GM21619 (cell line): ENCODE measurements around the gene SLC22A17.

ENCODE experiments used
- ATAC-seq: cut with Tn5 transposase; IDR thresholded peaks from one replicate; pipeline ENCODE4 v1.9.1; 2021; ENCODE audit not compliant: unreplicated experiment

SLC22A17 gene

GRCh38 chr14:23382276-23382675 lies 29.6 kb upstream of the SLC22A17 start:
- no peak for ATAC-seq

- ATAC-seq = no peak
Measured at GRCh38 chr14:23381871-23382270, 29.2 kb upstream of the SLC22A17 start.

- no peak for ATAC-seq
Measured at GRCh38 chr14:23380976-23381375, 28.3 kb upstream of the SLC22A17 start.

GRCh38 chr14:23380197-23380914 lies 27.7 kb upstream of the SLC22A17 start:
- ATAC-seq = no peak

- no peak for ATAC-seq
Measured at GRCh38 chr14:23379366-23380196, 26.9 kb upstream of the SLC22A17 start.

- no peak for ATAC-seq
Measured at GRCh38 chr14:23378612-23379220, 26.0 kb upstream of the SLC22A17 start.

GRCh38 chr14:23377573-23378563 lies 25.2 kb upstream of the SLC22A17 start:
- ATAC-seq = no peak

- no peak for ATAC-seq
Measured at GRCh38 chr14:23377198-23377550, 24.5 kb upstream of the SLC22A17 start.

GRCh38 chr14:23376482-23377197 lies 24.0 kb upstream of the SLC22A17 start, which contains the start of gene CMTM5:
Gene CMTM5, plus strand, starts transcription at chr14:23377046. Its CDS starts 206 bp downstream, at chr14:23377252.
- ATAC-seq = no peak

- no peak for ATAC-seq
Measured at GRCh38 chr14:23375527-23376251, 23.0 kb upstream of the SLC22A17 start.

- no peak for ATAC-seq
Measured at GRCh38 chr14:23373041-23373440, 20.4 kb upstream of the SLC22A17 start.

GRCh38 chr14:23372509-23372908 lies 19.8 kb upstream of the SLC22A17 start, which contains the start of gene IL25:
Gene IL25, plus strand, starts transcription at chr14:23372809.
- no peak for ATAC-seq

- ATAC-seq = no peak
Measured at GRCh38 chr14:23371865-23372264, 19.2 kb upstream of the SLC22A17 start.

GRCh38 chr14:23370221-23370620 lies 17.5 kb upstream of the SLC22A17 start:
- no peak for ATAC-seq

- ATAC-seq = no peak
Measured at GRCh38 chr14:23366426-23366921, 13.8 kb upstream of the SLC22A17 start.

- no peak for ATAC-seq
Measured at GRCh38 chr14:23365732-23366425, 13.2 kb upstream of the SLC22A17 start.

GRCh38 chr14:23365036-23365731 lies 12.5 kb upstream of the SLC22A17 start, which contains the start of gene EFS:
Gene EFS, minus strand, starts transcription at chr14:23365172. Its CDS starts 147 bp downstream, at chr14:23365025.
- no peak for ATAC-seq
